ENCODE measurements around the gene PISD.

Gene PISD

DNA sequence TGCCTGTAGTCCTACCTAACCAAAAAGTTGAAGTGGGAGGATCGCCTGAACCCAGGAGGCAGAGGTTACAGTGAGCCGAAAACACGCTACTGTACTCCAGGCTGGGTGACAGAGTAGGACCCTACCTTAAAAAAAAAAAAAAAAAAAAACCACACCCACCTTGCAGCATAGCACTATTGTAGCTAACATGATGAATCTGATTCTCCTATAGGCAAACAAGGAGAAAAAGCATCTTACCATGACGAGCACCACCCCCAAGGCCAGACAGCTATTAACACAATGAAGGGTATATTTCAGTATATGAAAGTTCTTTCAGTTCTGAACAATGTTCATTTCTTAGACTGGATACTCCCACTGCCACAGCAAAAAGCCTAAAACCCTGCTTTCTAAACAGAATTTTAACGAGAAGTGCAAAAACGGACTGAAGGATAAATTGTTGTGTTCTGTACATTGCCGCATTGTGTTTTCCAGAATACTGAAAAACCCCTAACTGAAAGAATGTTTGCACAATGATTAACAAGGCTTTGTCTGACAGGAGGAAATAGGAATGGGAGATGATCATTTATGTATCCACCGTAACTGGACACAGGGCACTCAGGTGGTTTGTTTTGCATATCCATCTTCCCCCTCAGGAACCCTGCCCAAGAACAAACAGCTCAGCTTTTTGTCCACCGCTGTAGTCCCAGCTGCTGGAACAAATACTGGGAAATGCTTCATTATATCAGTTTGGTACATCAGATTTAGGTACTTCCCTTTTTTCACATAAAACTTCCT, 8.9 kb downstream of the PISD start:
- DNase-seq (ENCODE audit: low read depth) = no peak

DNA sequence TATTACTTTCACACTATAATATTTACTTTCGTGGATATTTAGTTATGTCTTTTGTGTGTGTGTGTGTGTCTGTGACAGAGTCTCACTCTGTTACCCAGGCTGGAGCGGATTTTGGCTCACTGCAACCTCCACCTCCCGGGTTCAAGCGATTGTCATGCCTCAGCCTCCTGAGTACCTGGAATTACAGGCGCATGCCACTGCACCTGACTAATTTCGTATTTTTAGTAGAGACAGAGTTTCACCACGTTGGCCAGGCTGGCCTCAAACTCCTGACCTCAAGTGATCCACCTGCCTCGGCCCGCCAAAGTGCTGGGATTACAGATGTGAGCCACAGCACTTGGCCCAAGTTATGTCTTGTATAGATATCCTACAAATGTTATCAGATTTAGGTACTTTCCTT, 9.9 kb downstream of the PISD start:
- no peak for DNase-seq (ENCODE audit: low read depth)

DNA sequence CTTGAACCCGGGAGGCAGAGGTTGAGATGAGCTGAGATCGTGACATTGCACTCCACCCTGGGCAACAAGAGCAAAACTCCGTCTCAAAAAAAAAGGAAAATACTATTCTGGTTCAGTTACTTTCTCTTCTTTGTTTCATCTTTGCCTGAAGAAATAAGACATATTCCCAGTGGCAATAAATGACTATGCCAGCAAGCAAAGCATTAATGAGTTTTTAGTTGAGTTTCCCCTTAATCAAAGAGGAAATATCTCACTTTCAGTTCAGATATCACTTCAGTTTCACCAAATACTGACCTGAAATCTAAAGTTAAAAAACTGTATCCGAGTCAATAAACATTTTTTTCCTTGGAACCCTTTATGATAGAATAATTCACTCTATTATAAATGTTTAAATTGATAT, 10.4 kb downstream of the PISD start:
- DNase-seq (ENCODE audit: low read depth) = no peak

DNA sequence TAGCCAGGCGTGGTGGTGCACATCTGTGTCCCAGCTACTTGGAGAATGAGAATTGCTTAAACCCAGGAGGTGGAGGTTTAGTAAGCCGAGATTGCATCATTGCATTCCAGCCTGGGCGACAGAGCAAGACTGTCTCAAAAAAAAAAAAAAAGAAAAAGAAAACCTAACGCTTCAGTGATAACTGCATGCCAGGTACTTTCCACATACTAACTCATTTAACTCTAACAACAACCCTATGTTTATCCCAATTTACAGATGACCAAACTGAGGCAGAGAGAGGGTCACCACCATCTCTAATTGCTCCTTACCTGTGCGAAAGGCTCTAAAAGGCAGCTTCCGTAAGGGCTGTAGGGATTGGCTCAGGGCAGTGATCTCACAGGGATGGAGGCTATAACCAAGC, 11.6 kb downstream of the PISD start:
- DNase-seq (ENCODE audit: low read depth) = peak; percentile 93

DNA sequence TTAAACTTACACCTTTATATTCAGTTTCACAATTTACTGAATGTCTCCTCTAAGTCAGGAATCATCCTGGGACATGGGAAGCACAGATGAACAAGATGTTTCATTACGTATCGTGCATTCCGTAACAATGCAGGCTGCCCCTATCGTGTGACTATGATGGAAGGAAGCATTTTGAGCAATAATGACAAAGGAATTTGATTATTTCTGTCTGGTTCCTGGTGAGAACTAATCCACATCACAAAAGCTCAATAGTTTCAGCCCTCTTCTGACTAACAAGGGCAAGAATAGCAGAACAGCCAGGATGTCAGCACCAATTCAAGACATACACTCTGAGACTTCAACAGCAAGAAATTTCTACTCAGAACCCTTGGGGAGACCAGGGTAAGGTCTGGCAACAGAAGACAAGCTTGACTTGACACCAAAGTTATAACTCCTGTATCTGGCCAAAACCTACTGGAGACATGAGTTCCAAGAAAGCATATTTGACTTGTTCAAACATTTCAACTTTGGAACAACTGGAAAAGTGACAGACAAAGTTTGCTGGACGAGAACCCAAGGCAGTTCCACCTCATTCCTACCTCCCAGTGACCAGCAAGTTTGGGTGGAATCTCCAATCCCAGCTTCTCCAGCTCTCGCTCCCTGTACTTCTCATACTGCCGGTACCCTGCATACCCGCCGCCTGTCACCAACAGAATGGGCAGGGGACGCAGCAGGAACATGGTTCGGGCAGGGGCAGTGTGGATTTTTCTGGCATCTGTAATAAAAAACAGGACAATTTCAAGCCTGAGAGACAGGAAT, 14.3 kb downstream of the PISD start:
- DNase-seq (ENCODE audit: low read depth) = peak; percentile 96

DNA sequence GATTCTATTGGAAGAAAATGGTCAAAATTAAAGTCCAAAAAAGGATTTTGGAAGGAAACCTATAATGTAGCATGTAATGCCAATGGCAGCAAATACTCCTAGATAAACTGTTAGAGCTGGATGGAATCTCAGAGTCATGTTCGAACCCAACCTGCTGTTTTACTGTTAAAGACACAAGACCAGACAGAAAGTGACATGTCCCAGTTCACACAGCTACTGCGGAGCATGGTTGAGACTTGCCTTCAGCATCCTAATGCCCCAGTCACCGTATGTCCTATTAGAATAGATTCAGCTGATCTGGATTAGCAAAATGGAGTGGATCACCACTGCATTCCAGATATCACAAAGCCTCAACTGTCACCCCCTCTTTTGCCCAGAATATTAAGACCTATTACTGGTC, 14.9 kb downstream of the PISD start:
- DNase-seq (ENCODE audit: low read depth) = no peak

DNA sequence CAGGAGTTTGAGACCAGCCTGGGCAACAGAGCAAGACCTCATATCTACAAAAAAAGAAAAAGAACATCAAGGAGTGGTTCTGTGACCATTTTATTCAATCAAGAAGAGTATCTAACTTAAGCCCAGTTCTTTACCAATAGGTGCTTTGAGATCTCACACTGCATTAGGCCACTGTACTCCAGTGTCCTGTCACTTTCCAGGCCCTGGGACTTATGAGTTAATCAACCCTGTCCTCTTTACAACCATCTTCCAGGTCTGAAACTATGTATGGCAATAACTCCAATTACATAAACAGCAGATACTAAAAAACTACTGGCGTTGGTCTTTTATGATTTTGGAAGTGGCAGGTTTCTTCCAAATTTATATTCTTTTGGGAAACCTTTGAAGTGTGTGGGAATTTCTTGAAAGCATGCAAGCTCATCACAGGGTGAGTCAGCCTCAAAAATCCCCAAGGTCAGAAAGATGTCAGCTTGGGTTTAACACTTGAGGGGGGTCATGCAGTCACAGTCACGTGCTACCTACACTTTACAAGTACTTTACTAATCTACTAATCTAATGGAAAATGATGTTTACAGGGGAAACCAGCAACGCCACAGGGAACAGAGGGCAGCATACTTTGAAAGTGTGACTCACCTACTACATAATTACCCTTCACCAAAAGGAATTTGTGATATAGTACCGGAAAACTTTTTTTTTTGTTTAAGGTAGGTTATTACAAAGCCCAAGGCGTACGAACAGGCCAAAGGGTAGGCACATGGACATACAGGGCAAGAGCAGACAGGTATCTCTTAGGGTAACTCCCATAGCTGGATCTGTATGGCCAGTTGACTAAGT, 15.6 kb downstream of the PISD start:
- peak; percentile 99 for DNase-seq (ENCODE audit: low read depth)

DNA sequence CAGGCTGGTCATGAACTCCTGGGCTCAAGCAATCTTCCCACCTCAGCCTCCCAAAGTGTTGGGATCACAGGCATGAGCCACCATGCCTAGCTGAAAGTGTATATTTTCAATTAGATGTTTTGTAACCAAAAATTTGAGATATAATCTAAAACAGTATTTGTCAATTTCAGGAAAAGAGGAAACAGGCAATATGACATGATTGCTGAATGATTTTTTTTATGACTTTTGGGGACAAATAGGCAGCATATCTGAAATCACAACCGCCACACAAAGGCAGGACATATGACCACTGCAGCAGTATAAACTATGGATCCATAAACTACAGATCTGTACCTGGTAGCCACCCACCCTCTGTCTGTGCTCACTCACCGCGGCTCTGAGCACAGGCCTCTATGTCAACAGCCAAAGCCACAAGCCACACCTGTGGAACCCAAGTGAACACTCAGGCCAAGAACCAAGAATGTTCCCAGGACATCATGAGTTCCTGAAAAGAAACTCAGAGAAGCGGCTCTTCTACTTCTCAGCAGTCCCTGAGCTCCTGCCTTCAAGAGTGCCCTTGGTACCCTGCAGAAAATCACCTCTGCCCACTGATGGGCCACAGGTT, 22.5 kb downstream of the PISD start:
- DNase-seq (ENCODE audit: low read depth) = no peak

DNA sequence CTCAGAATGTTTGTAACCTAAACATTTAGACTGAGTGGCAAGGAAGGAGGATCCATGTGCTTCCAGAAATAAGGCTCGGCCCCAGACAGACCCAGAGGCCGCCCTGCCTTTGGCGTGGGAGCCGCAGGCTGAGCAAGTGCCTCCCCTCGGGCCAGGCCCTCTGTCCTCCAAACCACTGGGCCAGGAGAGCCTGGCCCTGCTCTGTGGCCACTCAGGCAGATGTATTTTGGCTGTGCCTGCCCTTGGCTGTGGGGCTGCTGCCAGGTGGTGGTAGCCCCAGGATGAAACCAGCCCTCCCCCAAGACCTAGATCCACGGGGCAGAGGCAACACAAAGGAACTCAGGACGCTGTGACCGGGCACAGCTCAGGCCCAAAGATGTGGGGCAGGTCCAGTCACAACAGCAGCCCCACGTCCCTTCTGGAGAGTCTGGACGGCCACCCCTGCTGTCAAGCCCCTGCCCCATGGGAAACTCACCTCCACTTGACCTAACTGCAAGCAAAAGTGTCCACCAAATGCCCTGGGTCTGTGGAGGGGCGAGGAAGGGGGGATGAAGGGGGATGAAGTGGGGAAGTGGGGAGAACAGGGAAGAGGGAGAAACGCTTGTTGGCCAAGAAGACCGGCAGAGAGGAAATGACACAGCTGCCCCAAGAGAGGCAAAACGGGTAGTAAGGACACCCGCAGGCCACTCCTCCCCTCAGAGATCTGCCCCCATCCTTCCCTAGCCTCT, 24.0 kb downstream of the PISD start:
- no peak for DNase-seq (ENCODE audit: low read depth)

DNA sequence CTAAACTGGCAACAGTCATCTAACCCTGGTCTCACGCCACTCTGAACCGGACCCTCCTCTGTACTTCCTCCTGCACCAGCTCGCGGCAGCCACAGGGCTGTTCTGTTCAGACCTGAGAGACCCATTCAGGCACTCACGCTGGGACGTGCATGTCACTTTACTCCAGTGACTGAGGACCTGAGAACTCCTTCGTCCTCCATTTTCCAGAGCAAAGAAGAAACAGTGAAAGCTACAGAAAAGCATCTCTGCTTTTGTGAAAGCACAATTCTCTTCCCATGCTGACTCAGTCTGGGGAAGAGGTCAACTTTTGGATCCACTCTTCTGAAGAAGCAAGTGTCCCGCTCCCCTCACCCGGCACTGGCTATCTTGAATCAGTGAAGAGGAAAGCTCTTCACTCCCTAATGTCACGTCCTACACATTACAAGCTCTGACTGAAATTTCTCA, 24.5 kb downstream of the PISD start:
- DNase-seq (ENCODE audit: low read depth) = no peak

DNA sequence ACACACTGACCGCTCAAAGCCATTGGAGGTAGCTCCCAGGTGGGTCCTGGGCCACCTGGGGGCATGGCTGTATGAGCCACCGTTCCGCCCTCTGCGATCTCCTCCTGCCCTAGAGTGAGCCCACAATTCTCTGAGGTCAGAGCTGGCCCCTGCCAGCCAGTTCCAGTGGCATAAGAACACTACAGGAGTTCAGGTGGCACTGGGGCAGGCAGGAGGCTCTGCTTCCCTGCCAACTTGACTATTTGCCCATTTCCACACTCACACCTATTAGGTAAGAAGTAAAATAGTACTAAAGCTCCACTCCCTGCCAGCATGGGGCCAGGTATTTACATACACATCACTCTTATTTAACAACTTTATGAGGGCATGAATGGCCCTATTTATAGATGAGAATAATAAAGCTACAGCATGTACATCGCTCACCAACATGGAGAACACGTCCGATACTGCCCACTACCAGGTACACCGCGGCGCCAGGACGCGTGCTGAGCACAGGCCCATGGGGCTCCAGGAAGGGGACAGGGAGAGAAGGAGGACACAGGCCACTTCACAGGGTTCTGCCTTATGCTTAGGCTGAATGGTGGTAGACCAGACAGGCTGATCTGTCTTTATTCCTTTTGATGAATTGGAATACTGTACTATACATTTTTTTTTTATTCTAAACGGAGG, 26.2 kb downstream of the PISD start:
- no peak for DNase-seq (ENCODE audit: low read depth)

DNA sequence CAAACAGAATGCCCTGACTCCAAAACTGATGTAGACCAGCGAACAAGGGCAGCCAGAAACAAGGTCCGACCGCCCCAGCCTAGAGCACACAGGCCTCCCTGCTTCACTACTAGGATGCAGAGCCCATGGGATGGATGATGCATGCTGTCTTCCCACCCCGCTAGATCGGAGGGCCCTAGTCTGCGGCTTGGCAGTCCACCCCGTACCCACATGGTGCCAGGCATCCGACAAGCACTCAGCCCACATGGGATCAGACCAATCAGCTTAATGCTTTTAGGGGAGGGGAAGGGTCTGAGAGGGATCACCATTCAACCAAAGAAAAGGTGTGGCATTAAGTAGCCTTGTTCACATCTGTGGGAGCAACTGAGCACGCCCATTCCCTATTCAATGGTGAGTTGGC, 30.6 kb downstream of the PISD start:
- DNase-seq (ENCODE audit: low read depth) = no peak

DNA sequence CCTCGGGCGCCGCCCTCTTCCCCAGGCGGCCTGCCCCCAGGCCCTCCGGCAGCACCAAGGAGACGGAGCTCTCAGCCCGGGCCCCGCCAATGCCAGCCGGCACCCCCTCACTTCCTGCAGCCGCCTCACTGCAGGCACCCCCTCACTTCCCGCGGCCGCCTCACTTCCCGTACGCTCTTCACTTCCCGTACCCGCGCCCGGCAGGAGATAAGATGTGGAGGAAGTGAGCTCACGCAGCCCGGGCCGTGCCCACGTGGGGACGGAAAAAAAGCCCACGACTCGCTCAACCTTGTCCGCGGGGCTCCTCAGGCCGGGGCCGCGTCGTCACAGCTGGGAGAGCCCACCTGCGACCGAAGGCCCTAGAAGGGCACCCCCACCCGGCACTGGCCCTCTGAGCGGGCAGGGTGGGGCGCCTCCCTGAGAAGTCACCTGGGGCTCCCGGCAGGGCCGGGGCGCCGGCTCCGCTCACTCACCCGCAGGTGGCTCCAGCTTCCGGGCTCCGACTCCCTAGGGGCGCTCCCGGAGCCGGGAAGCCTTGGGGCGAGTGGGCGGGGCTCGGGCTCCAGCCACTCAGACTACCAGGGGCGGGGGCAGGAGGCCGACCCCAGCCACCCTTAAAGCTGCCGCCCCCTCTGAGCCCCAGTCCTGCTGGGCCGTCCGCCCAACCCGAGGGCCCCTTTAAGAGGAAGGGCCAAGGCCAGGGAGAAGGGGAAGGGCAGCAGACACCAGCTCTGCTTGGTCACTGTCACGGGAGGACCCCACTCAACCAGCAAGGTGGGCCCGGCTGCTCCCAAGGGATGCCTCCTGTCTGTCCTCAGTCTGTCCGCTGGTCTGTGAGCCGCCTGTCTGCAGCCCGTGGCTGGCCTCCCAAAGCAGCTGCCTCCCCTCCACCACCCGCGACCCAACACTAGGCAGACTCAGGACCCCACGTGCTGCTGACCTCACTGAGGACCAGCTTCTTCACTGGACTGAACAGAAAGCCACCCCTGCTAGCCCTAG, 31.4 kb downstream of the PISD start:
- DNase-seq (ENCODE audit: low read depth) = peak; percentile 82

DNA sequence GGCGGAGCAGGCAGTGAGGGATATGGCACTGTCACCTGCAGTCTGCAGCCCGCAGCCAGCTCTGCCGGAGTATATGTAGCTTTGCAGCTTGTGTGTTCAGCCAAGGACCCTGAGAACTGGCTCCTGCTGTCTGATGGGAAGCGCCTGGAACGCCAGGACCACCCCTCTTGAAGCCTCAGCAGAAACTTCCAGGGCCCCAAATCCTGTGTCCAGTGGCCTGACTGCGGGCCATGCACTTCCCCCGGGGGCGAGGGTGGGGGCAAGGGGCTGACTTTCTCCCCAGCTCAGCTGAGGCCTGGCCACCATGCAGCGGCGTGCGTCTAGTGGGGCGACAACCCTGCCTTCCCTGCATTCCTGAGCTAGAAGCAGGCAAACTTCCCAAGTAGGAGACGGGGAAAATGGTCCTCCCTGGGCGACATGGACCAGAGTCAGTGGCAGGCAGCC, 32.3 kb downstream of the PISD start:
- DNase-seq (ENCODE audit: low read depth) = no peak

DNA sequence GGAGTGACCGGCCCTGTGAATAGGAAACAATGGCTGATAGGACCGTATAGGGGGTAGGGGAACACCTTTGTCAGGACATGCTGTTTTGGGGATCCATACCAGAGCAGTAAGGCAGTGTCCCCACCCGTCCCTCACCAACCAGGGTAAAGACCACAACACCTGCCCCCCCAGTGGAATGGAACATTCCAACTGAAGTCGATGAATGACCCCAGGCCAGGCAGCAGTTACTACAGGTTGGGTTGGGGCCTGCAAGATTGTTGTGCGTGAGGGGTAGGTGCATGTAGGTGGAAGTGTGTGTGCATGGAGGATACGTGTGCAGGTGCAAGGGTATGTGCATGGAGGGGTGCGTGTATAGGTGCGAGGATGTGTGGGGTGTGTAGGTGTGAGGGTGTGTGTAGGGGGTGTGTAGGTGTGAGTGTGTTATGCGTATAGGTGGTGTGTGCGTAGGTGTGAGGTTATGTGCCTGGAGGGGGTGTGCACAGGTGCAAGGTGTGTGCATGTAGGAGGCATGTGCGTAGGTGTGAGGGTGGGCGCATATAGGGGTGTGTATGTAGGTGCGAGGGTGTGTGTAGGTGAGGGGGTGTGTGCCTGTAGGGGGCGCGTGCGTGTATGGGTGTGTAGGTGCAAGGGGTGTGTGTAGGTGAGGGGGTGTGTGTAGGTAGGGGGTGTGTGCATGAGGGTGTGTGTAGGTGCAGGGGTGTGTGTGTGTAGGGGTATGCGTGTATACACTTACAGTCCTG, 32.9 kb downstream of the PISD start:
- DNase-seq (ENCODE audit: low read depth) = no peak

DNA sequence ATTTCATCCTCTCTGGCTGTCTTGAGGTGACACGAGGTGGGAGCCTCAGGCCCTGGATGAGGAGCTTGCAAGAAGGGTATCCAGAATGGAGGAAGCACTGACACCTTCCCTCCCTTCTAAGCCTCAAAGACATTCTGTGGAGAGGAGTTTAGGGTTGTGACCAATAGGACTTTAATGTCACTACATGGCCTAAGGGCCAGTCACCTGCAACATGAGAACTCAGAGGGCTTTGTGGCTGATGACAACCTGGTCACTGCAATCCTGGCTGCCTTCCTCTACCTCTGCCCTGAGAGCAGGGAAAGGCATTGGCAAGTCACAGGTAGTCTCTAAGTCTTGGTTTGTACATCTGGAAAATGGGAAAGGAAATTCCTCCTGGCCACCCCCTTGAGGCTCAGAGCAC, 33.7 kb downstream of the PISD start:
- DNase-seq (ENCODE audit: low read depth) = no peak

DNA sequence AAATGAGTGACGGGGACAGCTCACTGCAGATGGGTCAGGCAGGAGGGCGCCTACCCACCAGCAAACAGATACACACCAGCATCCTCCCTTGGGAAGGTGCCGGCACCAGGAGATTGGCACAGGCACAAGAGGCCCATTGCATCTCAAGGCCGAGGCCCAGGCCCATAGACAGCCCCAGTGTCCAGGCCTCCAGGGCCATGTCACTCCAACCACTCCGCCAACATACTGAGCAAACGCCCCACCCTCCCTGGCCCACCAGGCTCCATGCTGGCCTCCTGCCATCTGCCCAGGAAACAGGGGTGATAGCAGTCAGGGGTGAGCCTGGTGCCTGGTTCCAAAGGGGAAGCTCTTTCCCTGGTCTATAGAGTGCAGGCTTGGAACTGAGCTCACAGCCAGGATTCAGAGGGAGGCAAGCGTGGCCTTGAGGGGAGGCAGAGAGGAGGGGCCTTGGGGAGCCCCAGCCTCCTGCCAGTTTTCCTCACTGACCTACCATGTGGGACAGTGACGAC, 34.7 kb downstream of the PISD start:
- no peak for DNase-seq (ENCODE audit: low read depth)

DNA sequence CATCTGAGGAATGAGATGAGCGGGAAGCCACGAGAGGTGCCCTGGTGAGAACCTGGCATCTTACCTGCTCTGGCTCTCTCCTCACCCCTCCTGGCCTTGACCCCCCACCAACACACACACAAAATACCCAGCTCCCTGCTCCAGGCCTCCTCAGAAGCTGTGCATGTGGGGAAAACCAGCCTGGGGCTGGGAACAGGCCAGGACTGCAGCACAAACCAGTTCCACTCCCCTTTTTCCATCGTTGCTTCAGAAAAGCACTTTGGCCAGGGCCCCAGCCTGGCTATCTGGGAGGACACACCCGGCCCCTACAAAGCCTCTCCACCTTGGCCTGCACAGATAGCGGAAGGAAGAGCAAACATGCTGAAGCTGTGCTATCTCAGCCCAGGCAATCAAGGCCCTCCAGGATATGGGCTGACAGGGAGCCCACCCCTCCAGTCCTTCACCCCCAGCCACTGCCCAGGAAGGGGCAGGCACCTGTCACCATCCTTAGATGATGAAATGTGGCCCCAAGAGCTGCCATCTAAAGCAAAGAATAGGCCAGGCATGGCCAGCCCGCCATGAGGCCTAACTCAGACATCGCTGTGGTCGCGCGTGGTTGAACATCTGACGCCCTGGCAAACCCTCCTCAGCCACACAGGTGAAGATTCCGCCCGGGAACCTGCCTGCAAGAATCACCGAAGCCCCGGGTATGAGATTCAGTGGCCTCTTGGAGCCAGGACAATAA, 35.4 kb downstream of the PISD start:
- DNase-seq (ENCODE audit: low read depth) = peak; percentile 48

Data from iris pigment epithelial cell (primary cell).